ENCODE results near the gene FBXL7.

DNA sequence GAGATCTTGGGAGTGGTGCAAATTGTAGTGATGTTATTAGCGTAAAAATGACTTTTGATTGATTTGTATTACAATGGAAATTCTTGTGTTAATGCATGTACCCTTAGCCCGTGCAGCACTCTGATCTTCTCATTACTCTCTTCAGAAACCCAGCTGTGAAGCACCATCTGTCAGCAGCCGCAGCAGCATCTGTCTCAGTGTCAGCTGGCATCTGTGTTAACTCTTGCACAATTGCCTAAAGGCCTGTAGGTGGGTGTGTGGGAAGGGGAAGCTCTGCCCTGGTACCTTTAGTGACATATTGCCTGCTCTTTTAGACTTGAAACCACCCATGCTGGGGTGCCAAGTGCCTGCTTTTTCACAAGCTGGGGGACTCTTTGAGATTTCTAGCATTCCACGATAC lies 101.3 kb downstream of the FBXL7 start:
- TF ChIP-seq, protein P1, sequence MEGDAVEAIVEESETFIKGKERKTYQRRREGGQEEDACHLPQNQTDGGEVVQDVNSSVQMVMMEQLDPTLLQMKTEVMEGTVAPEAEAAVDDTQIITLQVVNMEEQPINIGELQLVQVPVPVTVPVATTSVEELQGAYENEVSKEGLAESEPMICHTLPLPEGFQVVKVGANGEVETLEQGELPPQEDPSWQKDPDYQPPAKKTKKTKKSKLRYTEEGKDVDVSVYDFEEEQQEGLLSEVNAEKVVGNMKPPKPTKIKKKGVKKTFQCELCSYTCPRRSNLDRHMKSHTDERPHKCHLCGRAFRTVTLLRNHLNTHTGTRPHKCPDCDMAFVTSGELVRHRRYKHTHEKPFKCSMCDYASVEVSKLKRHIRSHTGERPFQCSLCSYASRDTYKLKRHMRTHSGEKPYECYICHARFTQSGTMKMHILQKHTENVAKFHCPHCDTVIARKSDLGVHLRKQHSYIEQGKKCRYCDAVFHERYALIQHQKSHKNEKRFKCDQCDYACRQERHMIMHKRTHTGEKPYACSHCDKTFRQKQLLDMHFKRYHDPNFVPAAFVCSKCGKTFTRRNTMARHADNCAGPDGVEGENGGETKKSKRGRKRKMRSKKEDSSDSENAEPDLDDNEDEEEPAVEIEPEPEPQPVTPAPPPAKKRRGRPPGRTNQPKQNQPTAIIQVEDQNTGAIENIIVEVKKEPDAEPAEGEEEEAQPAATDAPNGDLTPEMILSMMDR (IDR thresholded peaks at IDR 0.05; ENCODE audit: insufficient read depth, low read length, poor library complexity, severe bottlenecking): no peak
- TF ChIP-seq EZH2phosphoT487 (conservative IDR thresholded peaks at IDR 0.05; ENCODE audit: low read length): no peak
